GM13976 (cell line): Measurements from ENCODE around the gene OXSM.

Source experiments
- DNase-seq: peaks from one replicate; pipeline ENCODE4 v3.0.0; 2012; ENCODE audit warnings: low spot score
- in situ Hi-C: fragments of 300-500 bp; cut with MboI; formaldehyde crosslinking; loops from one replicate; pipeline ENCODE4 v1.12.0; 2022; ENCODE audit warnings: low sequenced_read_pairs, mixed read lengths, inconsistent platforms; ENCODE audit not compliant: unreplicated experiment
- TF ChIP-seq, protein P1 (sequence below): IDR thresholded peaks from 2 replicates; pipeline ENCODE4 v1.5.1; 2012; ENCODE audit warnings: borderline replicate concordance, mild to moderate bottlenecking; ENCODE audit not compliant: insufficient read depth; ENCODE audit errors: extremely low read depth, missing control alignments, control extremely low read depth

Gene OXSM

GRCh38 chr3:25751725-25752124 is 38.2 kb upstream of the OXSM start:
- TF ChIP-seq, protein P1, sequence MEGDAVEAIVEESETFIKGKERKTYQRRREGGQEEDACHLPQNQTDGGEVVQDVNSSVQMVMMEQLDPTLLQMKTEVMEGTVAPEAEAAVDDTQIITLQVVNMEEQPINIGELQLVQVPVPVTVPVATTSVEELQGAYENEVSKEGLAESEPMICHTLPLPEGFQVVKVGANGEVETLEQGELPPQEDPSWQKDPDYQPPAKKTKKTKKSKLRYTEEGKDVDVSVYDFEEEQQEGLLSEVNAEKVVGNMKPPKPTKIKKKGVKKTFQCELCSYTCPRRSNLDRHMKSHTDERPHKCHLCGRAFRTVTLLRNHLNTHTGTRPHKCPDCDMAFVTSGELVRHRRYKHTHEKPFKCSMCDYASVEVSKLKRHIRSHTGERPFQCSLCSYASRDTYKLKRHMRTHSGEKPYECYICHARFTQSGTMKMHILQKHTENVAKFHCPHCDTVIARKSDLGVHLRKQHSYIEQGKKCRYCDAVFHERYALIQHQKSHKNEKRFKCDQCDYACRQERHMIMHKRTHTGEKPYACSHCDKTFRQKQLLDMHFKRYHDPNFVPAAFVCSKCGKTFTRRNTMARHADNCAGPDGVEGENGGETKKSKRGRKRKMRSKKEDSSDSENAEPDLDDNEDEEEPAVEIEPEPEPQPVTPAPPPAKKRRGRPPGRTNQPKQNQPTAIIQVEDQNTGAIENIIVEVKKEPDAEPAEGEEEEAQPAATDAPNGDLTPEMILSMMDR, result no peak
- in situ Hi-C loops, result no loop called here
- no peak for DNase-seq

DNA sequence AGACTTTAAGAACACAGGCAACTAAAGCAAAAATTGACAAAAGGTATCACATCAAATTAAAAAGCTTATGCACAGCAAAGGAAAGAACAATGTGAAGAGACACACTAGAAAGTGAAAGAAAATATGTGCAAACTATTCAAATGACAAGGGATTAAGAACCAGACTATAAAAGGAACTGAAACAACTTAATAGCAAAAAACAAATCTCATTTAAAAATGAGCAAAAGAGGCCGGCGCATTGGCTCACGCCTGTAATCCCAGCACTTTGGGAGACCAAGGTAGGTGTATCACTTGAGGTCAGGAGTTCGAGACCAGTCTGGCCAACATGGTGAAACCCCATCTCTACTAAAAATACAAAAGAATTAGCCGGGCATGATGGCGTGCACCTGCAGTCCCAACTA is 21.0 kb upstream of the OXSM start:
- TF ChIP-seq, protein P1, result no peak
- in situ Hi-C loops, result no loop called here
- no peak for DNase-seq

DNA sequence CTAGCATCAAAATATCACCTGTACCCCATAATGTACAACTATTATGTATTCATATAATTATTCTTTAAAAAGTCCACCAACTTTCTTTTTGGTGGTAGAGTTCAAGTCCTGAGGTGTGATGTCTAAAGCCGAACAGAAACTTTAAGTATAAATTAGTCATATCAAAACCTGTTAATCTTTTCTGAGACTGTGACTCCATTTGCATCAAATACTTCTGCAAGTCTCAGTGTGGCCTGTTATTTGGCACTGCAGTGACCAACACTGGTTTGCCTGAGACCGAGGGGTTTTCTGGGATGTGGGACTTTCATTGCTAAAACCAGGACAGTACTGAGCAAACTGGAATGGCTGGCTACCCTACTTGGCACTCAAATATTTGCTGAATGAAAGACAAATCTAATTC is 14.0 kb upstream of the OXSM start:
- peak; percentile 12 for DNase-seq
- in situ Hi-C loops, result no loop called here
- TF ChIP-seq, protein P1, result no peak

DNA sequence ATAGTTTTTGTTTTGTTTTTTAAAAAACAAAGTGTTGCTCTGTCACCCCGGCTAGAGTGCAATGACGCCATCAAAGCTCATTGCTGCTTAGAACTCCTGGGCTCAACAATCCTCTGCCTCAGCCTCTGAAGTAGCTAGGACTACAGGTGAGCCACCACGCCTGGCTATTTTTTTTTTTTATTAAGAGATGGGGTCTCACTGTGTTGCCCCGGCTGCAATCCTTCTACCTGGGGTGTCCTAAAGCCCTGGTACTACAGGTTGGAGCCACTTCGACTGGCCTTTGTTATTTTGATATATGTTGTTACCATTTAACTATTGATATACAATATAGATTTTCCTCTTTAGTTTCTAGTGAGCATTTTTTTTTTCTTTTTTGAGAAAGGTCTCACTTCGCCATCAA is 9.3 kb upstream of the OXSM start:
- in situ Hi-C loops, result no loop called here
- TF ChIP-seq, protein P1, result no peak
- DNase-seq, result no peak

GRCh38 chr3:25781145-25781757 is 8.6 kb upstream of the OXSM start:
- in situ Hi-C loops, result no loop called here
- DNase-seq, result no peak
- TF ChIP-seq, protein P1, result no peak

- peak; percentile 71 for DNase-seq
- TF ChIP-seq, protein P1, result no peak
- in situ Hi-C loops, result no loop called here
Observed at GRCh38 chr3:25781758-25782594, 7.9 kb upstream of the OXSM start.
